Measurements from ENCODE around the gene XXYLT1.
A peak's percentile ranks its signal among the peaks of the same experiment; 100 is the strongest.
"Not testable (repeated sequence)": the region's sequence is repeated elsewhere in the genome, so short reads cannot be mapped to it uniquely, and the experiment has no call there.

XXYLT1 gene

DNA sequence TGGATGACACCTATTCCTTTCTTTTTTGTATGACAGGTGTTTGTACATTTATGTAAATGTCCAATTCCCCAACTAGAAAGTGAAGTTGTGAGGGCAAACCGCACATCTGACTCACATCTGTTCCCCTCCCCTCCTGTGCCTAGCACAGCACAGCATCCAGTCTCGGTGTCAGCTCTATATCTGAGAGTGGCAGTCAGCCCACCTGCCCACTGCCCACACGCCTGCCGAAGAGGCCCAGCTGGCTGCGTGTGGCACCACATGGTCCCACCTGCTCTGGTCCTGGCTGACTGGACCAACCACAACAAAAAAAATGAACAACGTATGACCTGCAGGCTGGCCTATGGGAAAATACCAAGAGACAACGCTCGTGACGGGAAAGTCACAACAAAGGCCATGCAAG lies 62.8 kb downstream of the XXYLT1 start:
- no peak for DNase-seq (ENCODE audit: low read depth in 2 of 2)

DNA sequence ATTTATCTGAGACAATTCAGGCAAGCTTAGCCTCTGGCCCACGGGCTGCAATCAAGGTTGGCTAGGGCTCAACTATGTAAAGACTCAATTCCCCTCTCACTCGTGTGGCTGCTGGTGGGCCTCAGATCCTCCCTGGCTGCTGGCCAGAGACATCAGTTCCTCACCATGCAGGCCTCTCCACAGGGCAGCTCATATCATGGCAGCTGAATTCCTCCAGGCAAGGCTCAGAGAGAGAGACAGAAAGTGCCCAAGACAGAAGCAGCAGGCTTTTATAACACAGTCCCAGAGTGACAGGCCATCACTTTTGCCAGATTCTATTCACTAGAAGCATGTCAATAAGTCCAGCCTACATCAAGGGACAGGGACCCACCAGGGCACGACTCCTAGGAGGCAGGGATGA lies 63.2 kb downstream of the XXYLT1 start:
- no peak for DNase-seq (ENCODE audit: low read depth in 2 of 2)

DNA sequence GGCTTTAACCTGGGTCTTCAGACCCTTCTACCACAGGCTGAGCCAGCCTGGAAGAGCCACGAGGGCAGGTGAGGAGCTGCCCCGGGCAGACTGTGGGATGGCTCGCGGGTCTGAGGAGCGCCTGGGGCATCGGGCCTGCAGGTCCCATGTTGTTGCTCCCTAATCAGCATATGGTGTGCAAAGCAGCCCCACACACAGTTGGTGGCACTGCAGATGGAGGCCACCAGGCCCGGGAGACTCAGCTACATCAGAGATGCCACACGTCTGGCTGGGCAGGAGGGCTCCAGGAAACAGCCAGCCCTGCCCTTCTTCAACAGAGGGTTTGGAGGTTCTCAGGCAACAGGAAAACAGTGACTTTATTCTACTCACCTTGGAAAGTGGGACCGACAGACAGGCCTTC lies 63.9 kb downstream of the XXYLT1 start:
- no peak for DNase-seq (ENCODE audit: low read depth in 2 of 2)

DNA sequence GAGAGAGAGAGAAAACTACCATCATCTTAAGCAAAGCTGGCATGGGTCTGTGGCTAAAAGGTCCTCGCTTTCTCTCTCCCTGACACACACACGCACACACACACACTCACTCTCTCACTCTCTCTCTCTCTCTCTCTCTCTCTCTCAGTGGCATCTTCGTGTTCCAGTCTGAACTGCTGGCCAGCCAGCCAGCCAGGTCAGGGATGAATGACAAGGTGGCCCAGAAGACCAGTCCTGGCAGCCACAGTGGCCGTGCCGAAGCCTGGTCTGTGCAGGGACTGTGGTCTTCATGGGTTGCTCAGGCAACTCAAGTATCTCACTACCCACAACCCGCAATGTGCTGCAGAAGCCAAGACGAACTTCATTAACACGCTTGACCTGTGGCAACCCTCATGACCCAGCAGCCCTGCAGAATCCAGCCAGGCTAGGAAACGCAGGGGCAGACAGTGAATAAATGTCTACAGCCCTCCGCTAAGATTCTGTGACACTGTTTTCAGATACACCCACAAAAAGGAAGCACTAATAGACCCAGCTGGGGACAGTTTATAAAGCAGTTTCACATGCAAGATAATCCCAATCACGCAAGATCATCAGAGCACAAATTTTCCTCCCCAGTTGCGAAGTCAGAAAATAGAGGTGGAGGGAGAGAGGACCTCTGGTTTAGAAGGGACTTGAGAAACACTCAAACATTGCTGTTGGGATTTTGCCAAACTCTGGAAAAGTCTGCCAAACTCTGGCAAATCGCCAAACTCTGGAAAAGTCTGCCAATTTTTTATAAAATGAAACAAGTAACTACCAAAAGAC lies 66.4 kb downstream of the XXYLT1 start:
- DNase-seq (ENCODE audit: low read depth in 2 of 2) = no peak

DNA sequence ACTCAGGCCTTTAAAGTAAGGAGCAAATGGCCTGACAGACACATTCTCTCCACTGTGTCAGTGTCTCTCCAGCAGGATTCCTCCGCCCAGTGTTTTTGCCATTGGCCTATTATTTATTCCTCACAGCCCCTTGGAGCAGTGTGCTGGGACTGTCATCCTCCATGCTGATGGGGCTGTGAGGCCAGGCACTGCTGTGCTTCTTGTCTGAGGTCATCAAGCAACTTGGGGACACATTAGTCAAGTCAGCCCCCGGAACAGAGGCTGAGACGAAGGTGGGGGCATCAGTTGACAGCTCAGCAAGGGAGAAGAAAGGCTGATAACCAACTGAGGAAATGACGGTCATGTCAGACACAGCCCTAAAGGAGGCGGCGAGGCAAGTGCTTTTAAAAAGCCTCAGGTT lies 67.4 kb downstream of the XXYLT1 start:
- no peak for DNase-seq (ENCODE audit: low read depth in 2 of 2)

DNA sequence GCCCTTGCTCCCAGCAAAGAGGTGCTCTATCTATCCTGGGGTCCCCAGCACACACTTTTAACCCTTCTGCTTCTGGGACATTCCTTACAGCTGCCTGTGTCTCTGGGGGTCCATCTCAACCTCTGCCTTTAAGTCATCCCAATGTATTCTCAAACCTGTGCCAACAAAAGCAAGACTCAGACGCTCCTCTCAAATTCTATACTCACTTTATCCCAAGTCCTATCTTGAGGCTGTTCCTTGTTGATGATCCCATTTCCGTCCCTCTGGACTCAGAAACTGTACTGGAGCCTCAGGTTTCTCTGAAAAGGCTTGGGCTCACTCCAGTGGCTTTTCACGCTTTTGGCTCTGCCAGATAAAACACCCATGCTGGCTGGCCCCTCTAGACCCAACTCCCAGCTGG lies 69.7 kb downstream of the XXYLT1 start:
- no peak for DNase-seq (ENCODE audit: low read depth in 2 of 2)

DNA sequence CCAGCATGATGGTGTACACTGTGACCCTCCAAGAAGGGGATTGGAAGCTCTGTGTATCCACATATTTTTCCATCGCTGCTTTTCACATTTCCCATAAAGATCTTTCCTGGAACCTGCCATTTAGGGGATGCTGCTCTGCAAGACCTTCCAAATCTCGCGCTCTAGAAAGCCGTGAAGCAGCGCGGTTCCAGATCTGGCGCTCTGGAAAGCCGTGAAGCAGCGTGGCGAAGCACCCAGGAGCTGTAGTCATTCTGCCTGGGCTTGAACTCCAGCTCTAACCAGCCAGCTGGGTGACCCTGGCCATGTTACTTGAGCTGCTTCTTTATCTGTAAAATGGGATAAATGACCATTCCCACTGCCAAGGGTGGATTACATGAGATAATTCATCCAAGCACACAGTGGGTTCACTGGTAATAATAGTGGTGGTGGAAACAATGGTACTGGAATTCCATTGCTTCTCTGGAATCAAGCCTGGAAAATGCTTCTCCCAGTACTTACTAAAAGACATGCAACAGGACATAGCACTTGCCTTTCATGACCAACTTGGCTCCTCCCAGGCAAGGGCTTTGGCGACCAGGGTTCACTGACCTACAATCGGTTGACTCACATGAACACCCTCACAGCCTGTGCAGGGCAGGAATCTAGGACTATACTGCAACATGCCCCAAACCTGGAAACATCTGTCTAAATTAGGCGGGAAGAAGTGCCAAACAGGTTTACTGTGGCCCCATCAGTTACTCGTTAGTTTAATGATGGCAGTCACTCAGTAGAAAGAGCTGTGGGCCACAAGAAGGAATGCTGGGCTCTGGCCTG lies 70.7 kb downstream of the XXYLT1 start:
- DNase-seq (ENCODE audit: low read depth in 2 of 2) = no peak

DNA sequence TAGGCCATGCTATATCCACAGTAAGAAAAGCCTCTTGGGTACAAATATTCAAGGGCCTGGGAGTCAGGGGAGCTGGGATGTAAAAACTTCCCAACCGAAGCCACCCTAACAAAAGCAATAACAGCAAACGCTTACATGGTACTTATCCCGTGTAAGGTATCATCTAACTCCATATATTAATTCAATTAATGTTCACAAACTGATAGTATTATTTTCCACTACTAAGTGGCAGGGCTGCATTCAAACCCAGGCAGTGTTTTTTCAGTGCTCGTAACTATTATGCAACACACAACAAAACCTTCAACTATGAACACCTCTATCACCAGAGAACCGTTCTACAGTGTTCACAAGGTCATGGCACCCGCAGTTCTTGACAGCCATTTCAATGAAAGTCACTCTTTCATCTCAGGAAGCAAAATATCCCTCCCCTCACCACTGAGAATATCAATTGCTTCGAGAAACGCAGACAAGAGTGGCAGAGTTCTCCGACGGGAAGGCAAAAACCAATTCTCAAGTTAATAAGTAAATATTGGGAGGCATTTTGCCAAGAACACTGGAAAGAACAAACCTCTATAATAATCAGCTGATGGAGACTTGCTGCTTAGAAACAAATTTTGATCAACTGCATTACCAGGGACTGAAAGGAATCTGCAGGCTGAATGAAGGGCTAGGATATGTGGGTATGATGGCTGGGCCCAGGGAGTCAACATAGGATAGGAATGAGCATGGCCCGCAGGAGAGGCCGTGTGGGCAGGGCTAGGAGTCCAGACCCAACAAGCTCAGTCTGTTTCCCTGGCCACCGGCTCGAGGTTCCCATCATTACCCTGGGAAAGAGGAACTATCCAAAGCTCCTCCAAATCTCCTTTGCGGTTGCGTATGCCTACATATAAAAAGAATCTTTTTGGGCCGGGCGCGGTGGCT lies 72.3 kb downstream of the XXYLT1 start:
- no peak for DNase-seq (ENCODE audit: low read depth in 2 of 2)

DNA sequence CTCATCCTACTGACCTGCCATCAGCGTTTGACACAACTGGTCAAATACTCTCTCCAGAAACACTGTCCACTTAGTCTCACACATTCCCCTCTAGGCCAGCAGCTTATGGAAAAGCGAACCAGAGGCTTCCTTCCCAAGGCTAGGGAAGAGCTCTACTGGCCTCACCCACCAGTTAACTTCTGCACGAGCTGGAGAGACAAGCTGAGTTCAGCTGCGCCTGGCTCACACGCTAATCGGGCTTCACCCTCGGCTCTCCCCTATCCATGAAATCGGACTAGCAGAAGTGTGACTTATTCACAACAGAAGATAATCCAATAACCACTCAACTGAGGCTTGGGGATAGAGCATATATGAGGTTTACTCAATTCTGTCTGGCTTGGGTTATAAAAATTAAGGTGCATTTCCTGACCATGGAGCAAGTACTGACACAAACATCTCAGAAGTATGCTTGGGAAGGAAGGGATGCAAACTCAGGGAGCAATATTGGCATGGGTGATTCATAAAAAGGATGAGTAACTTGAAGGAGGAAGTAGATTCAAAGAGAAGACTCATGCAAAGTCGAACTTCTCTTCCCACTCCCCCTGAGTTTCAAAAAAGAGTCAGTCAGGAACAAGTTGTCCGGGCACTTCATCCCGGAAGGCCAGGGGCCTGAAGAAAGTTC lies 73.1 kb downstream of the XXYLT1 start:
- no peak for DNase-seq (ENCODE audit: low read depth in 2 of 2)

DNA sequence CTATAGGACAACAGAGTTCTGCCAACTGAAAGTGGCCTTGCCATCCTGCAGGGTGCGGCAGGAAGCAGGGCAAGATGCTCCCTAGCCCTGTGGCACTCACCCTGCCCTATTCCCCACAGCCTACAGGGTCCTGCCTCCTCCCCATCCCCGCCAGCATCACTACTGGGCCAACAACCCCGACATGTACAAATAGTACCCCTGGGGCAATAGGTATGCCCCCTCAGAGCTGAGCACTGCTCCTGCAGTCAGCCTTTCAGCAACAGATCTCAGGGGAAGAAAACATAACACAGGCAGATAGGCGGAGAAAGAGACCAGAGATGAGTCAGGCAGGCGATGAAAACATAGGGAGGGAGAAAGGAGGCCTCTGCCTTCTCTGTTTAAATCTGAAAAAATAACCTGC lies 74.7 kb downstream of the XXYLT1 start:
- no peak for DNase-seq (ENCODE audit: low read depth in 2 of 2)

DNA sequence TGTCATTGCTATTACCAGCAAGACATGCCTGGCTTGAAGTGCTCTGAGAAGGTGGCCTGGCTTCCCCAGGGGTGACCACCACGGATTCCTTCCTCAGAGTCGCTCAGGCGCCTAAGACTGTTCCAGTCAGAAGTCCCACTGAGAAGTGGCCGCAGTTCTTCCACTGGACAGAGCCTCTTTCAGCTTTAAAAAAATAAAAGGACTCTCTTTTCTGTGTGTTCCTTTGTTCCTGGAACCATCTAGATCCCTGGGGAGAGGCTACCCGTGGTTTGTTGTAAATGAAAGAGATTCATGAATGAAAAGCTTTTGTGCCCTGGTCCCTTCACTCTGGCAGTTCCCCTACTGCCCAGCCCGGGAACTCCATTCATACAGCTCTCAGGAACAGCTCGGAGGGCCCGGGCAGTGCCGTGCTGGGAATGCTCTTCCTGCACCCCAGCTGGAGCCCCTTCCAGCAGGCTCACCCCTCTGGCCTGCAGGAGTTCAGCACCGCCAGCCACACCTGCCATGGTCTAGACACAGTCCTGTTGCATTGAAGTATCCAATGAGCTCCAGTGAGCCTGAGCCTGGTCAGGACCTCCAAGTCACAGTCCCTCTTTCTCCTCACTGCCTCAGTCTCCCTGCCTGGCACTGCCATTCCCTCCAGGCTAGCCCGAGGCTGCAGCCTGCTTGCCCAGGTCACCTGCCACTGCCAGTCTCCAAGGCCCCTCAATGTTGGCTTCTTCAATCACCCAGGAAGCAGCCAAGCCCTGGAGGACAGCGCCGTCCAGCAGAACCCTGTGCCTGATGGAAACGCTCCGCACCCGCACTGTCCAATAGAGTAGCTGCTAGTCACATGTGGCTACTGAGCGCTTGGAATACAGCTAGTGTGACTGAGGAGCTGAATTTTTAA lies 75.4 kb downstream of the XXYLT1 start:
- DNase-seq (ENCODE audit: low read depth in 2 of 2) = no peak

DNA sequence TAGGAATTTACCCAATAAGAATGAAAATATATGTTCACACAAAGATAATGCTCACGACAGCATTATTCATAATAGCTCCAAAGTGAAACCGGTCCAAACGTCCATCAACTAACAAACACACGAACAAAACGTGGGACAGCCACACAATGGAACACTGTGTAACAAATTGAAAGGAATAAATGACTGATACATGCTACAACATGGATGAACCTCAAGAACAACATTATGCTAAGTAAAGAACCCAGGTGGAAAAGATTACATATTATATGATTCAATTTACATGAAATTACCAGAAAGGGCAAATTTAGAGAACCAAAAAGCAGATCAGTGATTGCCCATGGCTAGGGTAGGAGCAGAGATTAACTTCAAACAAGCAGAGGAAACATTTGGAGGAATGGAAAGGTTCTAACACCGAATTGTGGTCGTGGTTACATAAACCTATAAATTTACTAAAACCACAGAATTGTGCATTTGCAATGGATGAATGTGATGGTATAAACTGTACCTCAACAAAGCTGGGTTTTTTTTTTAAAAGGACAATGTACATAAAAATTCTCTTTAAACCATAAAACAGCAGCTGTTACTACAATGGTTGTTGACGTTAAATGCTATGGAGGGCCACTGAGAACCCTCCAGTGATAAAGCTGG lies 76.3 kb downstream of the XXYLT1 start:
- no peak for DNase-seq (ENCODE audit: low read depth in 2 of 2)

DNA sequence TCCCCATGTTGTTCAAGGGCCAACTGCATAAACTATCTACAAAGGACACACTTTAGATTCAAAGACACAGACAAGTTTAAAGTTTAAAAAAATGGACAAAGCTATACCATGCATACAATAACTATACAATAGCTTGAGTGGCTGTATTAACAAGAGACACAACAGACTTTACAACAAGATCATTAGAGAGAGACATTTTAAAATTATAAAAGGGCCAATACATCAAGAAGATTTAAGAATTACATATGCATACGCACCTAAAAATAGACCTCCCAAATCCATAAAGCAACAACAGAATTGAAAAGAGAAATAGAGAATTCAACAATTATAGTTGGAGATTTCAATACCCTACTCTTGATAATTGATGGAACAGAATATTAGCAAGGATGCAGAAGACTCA lies 79.4 kb downstream of the XXYLT1 start:
- DNase-seq (ENCODE audit: low read depth in 2 of 2) = no peak

DNA sequence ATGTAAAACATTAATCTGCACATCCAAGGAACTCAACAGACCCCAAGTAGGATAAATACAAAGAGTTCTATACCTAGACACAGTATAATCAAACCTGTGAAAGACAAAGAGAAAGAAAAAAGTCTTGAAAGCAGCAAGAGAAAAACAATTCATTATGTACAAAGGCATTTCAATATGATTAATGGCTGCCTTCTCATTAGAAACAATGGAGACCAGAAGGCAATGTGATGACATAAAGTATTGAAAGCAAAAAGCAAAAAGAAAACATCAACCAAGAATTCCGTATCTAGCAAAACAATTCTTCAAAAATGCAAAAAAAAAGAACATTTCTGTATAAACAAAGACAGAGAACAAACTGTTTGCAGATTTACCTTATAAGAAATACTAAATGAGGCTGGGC lies 81.1 kb downstream of the XXYLT1 start:
- no peak for DNase-seq (ENCODE audit: low read depth in 2 of 2)

DNA sequence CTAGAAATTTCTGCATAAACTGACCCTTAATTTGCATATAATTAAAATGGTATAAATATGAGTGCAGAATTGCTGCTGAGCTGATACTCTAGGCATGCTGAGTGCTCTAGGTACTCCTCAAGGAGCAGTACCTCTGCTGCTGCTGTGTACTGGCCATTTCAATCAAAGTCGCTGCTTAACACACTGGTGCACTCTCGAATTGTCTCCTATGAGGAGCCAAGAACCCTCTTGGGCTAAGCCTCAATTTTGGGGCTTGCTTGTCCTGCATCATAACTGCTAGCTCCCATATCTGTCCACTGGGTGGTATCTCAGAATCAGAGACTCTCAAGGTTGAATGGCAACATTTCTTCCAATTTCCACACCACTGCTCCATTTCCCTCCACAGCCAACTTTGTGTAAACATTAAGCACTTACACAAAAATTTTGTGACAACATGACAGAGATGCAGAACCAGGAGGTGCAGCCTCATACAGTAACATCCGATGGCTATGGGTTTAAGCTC lies 82.5 kb downstream of the XXYLT1 start:
- no peak for DNase-seq (ENCODE audit: low read depth in 2 of 2)

DNA sequence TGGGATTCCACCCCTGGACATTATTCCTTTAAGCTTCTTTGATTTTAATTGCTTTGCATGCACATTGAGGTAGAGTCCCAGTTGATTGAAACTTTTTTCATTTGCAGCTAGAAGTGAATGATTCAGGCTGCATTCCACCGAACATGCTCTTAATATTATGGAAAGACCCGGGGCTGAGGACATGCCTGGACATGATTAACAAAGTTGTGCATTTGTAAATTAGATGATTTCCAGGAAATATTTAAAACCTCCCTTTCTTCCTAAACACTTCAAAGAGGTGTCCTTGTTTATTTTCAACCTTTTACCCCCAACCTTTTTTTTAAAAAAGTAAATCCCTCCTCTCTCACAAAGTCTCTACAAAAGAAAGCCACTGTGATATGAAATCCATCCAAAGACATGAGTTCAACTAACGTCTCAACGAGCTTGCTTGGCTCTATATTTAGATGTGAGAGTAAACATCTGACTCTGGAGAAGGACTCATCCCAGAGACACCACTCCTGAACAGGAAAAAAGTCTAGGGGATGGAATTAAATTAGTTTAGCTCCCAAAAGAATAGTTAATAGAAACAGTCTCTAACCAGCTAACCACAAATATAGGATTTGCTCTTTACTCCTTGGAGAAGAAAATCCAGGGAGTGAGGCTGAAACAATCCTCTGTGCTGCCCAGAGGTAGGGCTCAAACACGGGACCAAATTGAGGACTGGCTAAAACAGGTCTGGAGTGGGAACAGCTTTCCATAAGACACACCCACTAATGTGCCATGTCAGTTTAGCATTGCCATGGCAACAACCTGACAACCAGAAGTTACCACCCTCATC lies 83.1 kb downstream of the XXYLT1 start:
- no peak for DNase-seq (ENCODE audit: low read depth in 2 of 2)

DNA sequence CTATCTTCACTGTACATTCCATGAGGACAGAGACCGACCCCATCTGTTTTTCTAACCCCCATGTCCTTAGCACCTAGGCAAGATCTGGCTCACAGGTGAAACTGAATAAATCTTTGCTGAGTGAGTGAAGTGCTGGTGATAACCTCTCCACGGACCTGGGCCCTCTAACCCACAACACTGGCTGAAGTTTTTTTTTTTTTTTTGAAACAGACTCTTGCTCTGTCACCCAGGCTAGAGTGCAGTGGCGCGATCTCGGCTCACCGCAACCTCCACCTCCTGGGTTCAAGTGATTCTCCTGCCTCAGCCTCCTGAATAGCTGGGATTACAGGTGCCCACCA lies 84.3 kb downstream of the XXYLT1 start:
- DNase-seq (ENCODE audit: low read depth in 2 of 2) = not testable (repeated sequence)

DNA sequence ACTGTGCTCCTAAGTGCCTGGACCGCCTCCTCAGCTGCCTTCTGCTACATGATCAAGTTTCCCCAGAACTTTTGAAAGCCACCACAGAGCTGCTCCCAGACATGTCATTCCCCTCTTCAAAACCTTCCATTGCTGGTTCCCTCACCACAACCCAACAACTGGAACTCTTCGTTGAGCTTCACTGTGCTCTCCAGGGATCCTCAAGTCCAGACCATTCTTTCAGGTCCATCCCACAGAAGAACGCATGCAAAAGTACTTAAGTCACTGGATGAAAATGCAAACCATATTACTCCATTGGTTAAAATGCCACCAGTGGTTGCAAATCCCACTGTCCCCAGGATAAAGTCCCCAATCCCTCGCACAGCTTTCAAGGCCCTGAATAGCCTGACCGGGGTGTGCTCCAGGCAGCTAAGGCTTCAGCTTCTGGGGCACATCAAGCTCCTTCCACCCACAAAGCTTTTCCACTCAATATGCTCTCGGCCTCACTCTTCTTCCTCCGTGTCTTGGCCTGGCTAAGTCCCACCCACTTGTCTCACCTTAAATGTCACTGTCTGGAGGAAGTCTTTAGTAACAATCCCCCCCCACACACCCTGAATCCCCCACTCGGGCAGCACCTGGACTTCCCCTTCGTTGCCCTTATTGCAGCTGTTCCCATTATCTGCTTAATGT lies 84.8 kb downstream of the XXYLT1 start:
- peak in 1 of 2 donors; percentile 15 for DNase-seq (ENCODE audit: low read depth in 2 of 2)

DNA sequence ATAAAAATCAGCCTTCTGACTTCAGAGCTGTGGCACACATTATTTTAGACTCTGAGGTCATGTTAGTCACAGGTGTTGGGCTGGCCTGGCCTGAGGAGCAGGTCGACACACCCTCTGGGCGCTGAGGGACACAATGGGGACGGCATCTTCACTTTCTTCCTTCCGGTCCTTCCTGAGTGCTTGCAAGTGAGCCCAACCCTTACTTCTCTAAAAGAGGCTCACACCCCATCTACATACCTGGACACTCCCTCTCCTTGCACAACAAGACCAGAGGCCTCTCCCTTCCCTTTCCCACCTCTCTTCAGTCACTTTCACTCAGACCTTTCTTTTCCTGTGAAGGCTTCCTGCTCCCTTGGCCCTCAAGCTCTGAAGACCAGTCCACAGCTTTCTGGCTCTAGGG lies 85.4 kb downstream of the XXYLT1 start:
- no peak for DNase-seq (ENCODE audit: low read depth in 2 of 2)

Data from stimulated activated CD8-positive, alpha-beta memory T cell treated with anti-CD3 and anti-CD28 coated beads, Interleukin-7, amount 100 ng/mL, for 4 hours (primary cell).